ENCODE data around the gene PLXDC2.

DNA sequence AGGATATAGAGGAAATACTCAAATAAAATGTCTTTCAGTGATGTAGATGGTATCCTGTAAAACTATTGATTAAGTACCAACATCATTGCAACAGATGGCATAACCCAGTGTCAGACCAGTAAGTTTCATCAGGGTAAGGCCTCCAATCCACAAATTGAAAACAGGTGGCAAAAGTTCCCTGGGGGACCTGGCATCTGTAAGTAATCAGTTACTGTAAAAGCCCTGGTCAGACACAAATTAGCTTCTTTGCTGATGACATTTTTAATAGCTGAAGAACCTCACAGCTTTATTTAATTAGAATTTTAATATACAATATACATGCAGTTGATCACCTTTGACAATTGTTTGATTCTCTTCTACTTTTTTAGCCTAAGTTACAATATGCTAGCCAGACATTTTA is 152.5 kb downstream of the PLXDC2 start:
- TF ChIP-seq CTCF (IDR thresholded peaks at IDR 0.05; ENCODE audit: low read depth, low read length, poor library complexity, severe bottlenecking) (no peak), EZH2phosphoT487 (IDR thresholded peaks at IDR 0.05; ENCODE audit: borderline replicate concordance, low read length) (no peak)
